ENCODE results near the gene TGFB1I1. TPM values are rescaled to one million over a fixed set of nuclear protein-coding genes. Genes with fewer than 3 reads are reported as not detected.

TGFB1I1 gene
- total and polyA plus RNA-seq, 2 experiments from 2014 or later, result 4.1 to 4.2 TPM

GRCh38 chr16:31489616-31490584 lies 17.9 kb downstream of the TGFB1I1 start:
- no peaks in the 10 kb centered on the region for H4K20me1 ChIP-seq (replicated peaks; ENCODE audit: insufficient read depth)
- Mint-ChIP-seq H3K4me1 (peaks cover 9% of the 10 kb centered on the region), H3K36me3 (ENCODE audit: low read depth) (peaks cover 29% of the 10 kb centered on the region), H3K4me3 (peak overlapping the region; percentile 79; the same call in 1 of the 3 replicates), H3K9me3 (no peaks in the 10 kb centered on the region; the same call in 2 of the 3 replicates), H3K27ac (no peak overlapping the region), H3K27me3 (ENCODE audit: insufficient read depth, low read depth, poor library complexity) (peaks cover 51% of the 10 kb centered on the region)
- H3K4me1 ChIP-seq (ENCODE audit: insufficient read depth), result no peaks in the 10 kb centered on the region
- no peak overlapping the region for H2AFZ ChIP-seq
- no peaks in the 10 kb centered on the region for H3F3A ChIP-seq (replicated peaks; ENCODE audit: low read depth)
- no peak for DNase-seq (ENCODE audit: low spot score)
- H3K27me3 ChIP-seq (ENCODE audit: insufficient read depth), result peaks cover 55% of the 10 kb centered on the region
- no peak overlapping the region for H3K27ac ChIP-seq (ENCODE audit: low read depth)
- H3K36me3 ChIP-seq (ENCODE audit: insufficient read depth), result no peaks in the 10 kb centered on the region
- no peak overlapping the region for H3K4me3 ChIP-seq
- TF ChIP-seq ZNF462 (CRISPR knock-in tag; IDR thresholded peaks at IDR 0.05) (no peak), STAT1 (IDR thresholded peaks at IDR 0.05; ENCODE audit: unreplicated experiment) (no peak), JUNB (IDR thresholded peaks at IDR 0.05; ENCODE audit: unreplicated experiment) (no peak), ETS1 (IDR thresholded peaks at IDR 0.05) (no peak), ZNF114 (CRISPR knock-in tag; IDR thresholded peaks at IDR 0.05) (no peak), ZNF331 (CRISPR knock-in tag; IDR thresholded peaks at IDR 0.05; ENCODE audit: low read depth) (no peak), CTCF (conservative IDR thresholded peaks at IDR 0.05; ENCODE audit: low read depth in 2 of 2) (no peak), NANOG (IDR thresholded peaks at IDR 0.05; ENCODE audit: borderline replicate concordance) (no peak), EZH2 (IDR thresholded peaks at IDR 0.05; ENCODE audit: low read depth, unreplicated experiment) (no peak), REST (IDR thresholded peaks at IDR 0.05; ENCODE audit: unreplicated experiment) (no peak)
- H3K79me2 ChIP-seq (replicated peaks; ENCODE audit: insufficient read depth), result no peaks in the 10 kb centered on the region
- no peak overlapping the region for H3K4me2 ChIP-seq
- no peak for ATAC-seq
- H3K9me2 ChIP-seq (ENCODE audit: insufficient read depth), result no peaks in the 10 kb centered on the region

Measured in GM23338 (cell line).